ENCODE results near the gene PXN. TPM values are rescaled to one million over a fixed set of nuclear protein-coding genes. Genes with fewer than 3 reads are reported as not detected.

Gene PXN
- total RNA-seq, 4 donors from 2014 or later = 29.6 to 211 (median 41.2) TPM

GRCh38 chr12:120186654-120187053, 78.9 kb downstream of the PXN start:
- TF ChIP-seq CTCF (IDR thresholded peaks at IDR 0.05) (no peak), POLR2A (IDR thresholded peaks at IDR 0.05) (no peak)
- H3K36me3 ChIP-seq = no peaks in the 10 kb centered on the region
- H3K9me3 ChIP-seq = no peaks in the 10 kb centered on the region

GRCh38 chr12:120183211-120183631, 82.3 kb downstream of the PXN start:
- intact Hi-C loops (cut with DNase I; ENCODE audit: low total_unique reads) = no loop called here
- Histone ChIP-seq H3K27me3 (no peaks in the 10 kb centered on the region), H3K4me3 (no peak overlapping the region), H3K36me3 (no peaks in the 10 kb centered on the region), H3K9me3 (no peaks in the 10 kb centered on the region), H3K4me1 (no peaks in the 10 kb centered on the region), H3K27ac (no peak overlapping the region)
- DNase-seq = no peak
- TF ChIP-seq POLR2A (IDR thresholded peaks at IDR 0.05) (no peak), CTCF (IDR thresholded peaks at IDR 0.05) (no peak)

More at GRCh38 chr12:120186654-120187053, 78.9 kb downstream of the PXN start:
- H3K27ac ChIP-seq = no peak overlapping the region
- no peaks in the 10 kb centered on the region for H3K27me3 ChIP-seq
- no peak overlapping the region for H3K4me3 ChIP-seq
- no peak for DNase-seq
- intact Hi-C loops (cut with DNase I; ENCODE audit: low total_unique reads) = no loop called here
- no peaks in the 10 kb centered on the region for H3K4me1 ChIP-seq

- Histone ChIP-seq H3K27me3 (no peaks in the 10 kb centered on the region), H3K9me3 (no peaks in the 10 kb centered on the region), H3K4me3 (no peak overlapping the region), H3K36me3 (no peaks in the 10 kb centered on the region), H3K4me1 (no peaks in the 10 kb centered on the region), H3K27ac (no peak overlapping the region)
- TF ChIP-seq CTCF (IDR thresholded peaks at IDR 0.05) (no peak), POLR2A (IDR thresholded peaks at IDR 0.05) (no peak)
- intact Hi-C loops (cut with DNase I; ENCODE audit: low total_unique reads) = no loop called here
- no peak for DNase-seq
Measured at GRCh38 chr12:120181991-120182631, 83.4 kb downstream of the PXN start.

- H3K4me1 ChIP-seq = no peaks in the 10 kb centered on the region
- no peaks in the 10 kb centered on the region for H3K27me3 ChIP-seq
- intact Hi-C loops (cut with DNase I; ENCODE audit: low total_unique reads) = no loop called here
- H3K36me3 ChIP-seq = no peaks in the 10 kb centered on the region
- TF ChIP-seq CTCF (IDR thresholded peaks at IDR 0.05) = no peak
- TF ChIP-seq POLR2A (IDR thresholded peaks at IDR 0.05) = no peak
- no peaks in the 10 kb centered on the region for H3K9me3 ChIP-seq
- H3K4me3 ChIP-seq = no peak overlapping the region
- H3K27ac ChIP-seq = no peak overlapping the region
- no peak for DNase-seq
Measured at GRCh38 chr12:120180975-120181374, 84.6 kb downstream of the PXN start.

- DNase-seq = no peak
- TF ChIP-seq CTCF (IDR thresholded peaks at IDR 0.05) (no peak), POLR2A (IDR thresholded peaks at IDR 0.05) (no peak)
- H3K4me1 ChIP-seq = no peaks in the 10 kb centered on the region
- no peak overlapping the region for H3K4me3 ChIP-seq
- H3K9me3 ChIP-seq = no peaks in the 10 kb centered on the region
- H3K27me3 ChIP-seq = no peaks in the 10 kb centered on the region
- H3K27ac ChIP-seq = no peak overlapping the region
- no peaks in the 10 kb centered on the region for H3K36me3 ChIP-seq
- intact Hi-C loops (cut with DNase I; ENCODE audit: low total_unique reads) = no loop called here
Measured at GRCh38 chr12:120175537-120175936, 90.0 kb downstream of the PXN start.
